Small intestine (tissue), 7 donors: ENCODE measurements around the gene NFIB. TPM values are rescaled to one million over a fixed set of nuclear protein-coding genes. Genes with fewer than 3 reads are reported as not detected.

Source experiments
- DNase-seq, 2 donors: peaks; one replicate each; pipeline versions ENCODE4 v3.0.0 to v3.0.0-alpha.2; 2013
- FAIRE-seq: peaks from 2 replicates; lab custom pipeline; 2012; peaks lifted over from hg19 to GRCh38; lab: Jason Lieb, UNC
- H3K27ac ChIP-seq, 3 donors: one replicate each; pipeline ENCODE4 v1.5.1; 2013; ENCODE audit warnings: low read length in 2 of 3, mild to moderate bottlenecking in 2 of 3, control low read depth in 1 of 3, inconsistent platforms in 1 of 3, low read depth in 1 of 3, moderate library complexity in 1 of 3
- H3K27me3 ChIP-seq, 3 donors: one replicate each; pipeline ENCODE4 v1.6.1; 2013; ENCODE audit warnings: low read length in 3 of 3, inconsistent platforms in 1 of 3; ENCODE audit not compliant: control insufficient read depth in 3 of 3, insufficient read depth in 3 of 3
- H3K36me3 ChIP-seq, 3 donors: one replicate each; pipeline ENCODE4 v1.6.1; 2013; ENCODE audit warnings: low read length in 3 of 3, inconsistent platforms in 1 of 3, low read depth in 1 of 3, mild to moderate bottlenecking in 1 of 3, moderate library complexity in 1 of 3; ENCODE audit not compliant: control insufficient read depth in 3 of 3, insufficient read depth in 2 of 3
- H3K4me1 ChIP-seq, 3 donors: one replicate each; pipeline ENCODE4 v1.6.1; 2013; ENCODE audit warnings: low read length in 2 of 3, inconsistent platforms in 1 of 3, low read depth in 1 of 3, mild to moderate bottlenecking in 1 of 3, moderate library complexity in 1 of 3; ENCODE audit not compliant: control insufficient read depth in 3 of 3, insufficient read depth in 2 of 3
- H3K4me3 ChIP-seq, 3 donors: one replicate each; pipeline ENCODE4 v1.5.1; 2013; ENCODE audit warnings: low read length in 3 of 3, control low read depth in 1 of 3, inconsistent platforms in 1 of 3, low read depth in 1 of 3, mild to moderate bottlenecking in 1 of 3, moderate library complexity in 1 of 3
- H3K9me3 ChIP-seq, 2 donors: one replicate each; pipeline ENCODE4 v1.6.1; 2013; ENCODE audit warnings: low read depth in 1 of 2, low read length in 1 of 2; ENCODE audit not compliant: control insufficient read depth in 2 of 2, insufficient read depth in 1 of 2
- WGBS, 3 donors: extraction: QIAGEN DNeasy Blood & Tissue Kit; methylation state at CpG; one replicate each; pipeline ENCODE4 v1.1.7; 2013; 5-methylcytosine and 5-hydroxymethylcytosine counted together
- polyA plus RNA-seq, 4 donors: library from polyadenylated mRNA; stranded (reverse) in 3 of 4; unstranded in 1 of 4; fragments of 200-250 nt in 3 of 4; fragments of 120-200 nt in 1 of 4; gene quantifications; one replicate each; pipeline versions ENCODE4 v1.2.1 to v1.2.3, GENCODE V29; 2013
- donor health status: healthy with polysubstance abuse.
- donor health status: control.
- donor health status: control.
- donor health status: Bipolar disorder and iron deficiency.
- donor health status: healthy.

NFIB gene
- polyA plus RNA-seq, 4 donors = 5.1 to 15.9 (median 9.5) TPM

DNA sequence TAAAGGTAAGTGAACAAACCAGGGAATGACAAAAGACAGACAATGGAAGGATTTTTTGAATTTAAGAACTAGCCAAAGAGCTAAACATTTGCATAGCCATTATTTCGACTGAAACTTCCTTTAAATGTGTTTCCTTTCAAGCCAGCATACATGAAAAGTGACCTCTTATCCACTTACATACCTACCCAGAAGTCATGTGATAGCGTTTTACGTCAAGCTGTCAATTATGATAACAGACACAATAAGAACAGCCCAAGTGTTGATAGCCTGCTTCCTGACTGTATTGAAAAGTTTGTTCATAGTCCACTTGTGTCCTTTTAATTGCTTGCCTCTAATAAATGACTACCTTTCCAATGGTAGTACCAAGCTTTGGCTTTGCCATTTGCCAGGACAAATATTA, 206.0 kb downstream of the NFIB start:
- peaks cover 0 to 2% (median 0%) of the 10 kb centered on the region in 3 donors for H3K4me1 ChIP-seq
- WGBS, 3 donors = 9 to 45% (median 32%) methylated on average over 3 of the region's 3 CpGs
- H3K4me3 ChIP-seq = no peak overlapping the region
- no peaks in the 10 kb centered on the region for H3K9me3 ChIP-seq
- peak overlapping the region in 1 of 3 donors; percentile 43 for H3K27ac ChIP-seq
- H3K27me3 ChIP-seq = no peaks in the 10 kb centered on the region
- FAIRE-seq (peak; percentile 76), DNase-seq (peak; percentile 75 to 94)
- peaks cover 0 to 2% (median 0%) of the 10 kb centered on the region in 3 donors for H3K36me3 ChIP-seq

DNA sequence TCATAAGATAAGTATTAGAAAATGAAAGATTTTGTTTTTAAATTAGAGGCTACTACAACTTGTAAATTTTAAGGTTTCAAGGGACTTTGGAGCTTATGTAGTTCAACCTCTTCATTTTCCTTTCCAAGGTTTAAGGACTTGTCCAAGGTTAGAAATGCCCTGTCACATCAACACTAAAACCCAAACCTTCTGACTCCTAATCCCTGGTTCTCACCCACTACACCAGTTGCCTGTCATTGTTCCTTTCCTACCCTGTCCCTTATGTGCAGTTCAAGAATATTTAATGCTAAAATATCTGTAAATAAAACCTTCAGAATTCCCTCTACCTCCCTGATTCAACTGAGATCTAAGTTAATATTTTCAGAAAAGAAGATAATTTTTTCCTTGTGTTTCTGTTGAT, 206.4 kb downstream of the NFIB start:
- H3K27me3 ChIP-seq = no peaks in the 10 kb centered on the region
- H3K4me1 ChIP-seq = peaks cover 0 to 2% (median 0%) of the 10 kb centered on the region in 3 donors
- no peak for FAIRE-seq
- H3K27ac ChIP-seq = peak overlapping the region; percentile 16 to 43 (median 32)
- H3K9me3 ChIP-seq = no peaks in the 10 kb centered on the region
- H3K36me3 ChIP-seq = no peaks in the 10 kb centered on the region
- H3K4me3 ChIP-seq = no peak overlapping the region
- DNase-seq = no peak

DNA sequence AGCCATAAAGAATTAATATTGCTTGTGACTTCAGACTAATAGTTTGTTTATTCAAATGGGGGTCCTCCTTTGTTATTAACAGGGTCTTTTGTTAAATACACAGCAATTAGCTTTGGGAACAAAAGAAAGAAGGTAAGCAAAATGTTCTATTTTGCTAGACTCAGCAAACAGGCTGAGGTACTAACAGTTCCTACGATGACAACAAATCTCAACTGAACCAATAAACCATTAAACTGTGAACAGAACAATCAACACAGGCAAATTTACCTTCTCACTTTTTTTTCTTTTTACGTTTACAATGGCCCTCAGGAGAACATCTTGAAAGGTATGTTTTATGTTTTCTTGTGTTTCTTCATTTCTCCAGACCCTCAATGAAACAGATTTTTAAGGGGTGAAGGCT, 207.2 kb downstream of the NFIB start:
- Histone ChIP-seq H3K4me1 (peaks cover 0 to 2% (median 0%) of the 10 kb centered on the region in 3 donors), H3K27ac (no peak overlapping the region), H3K36me3 (no peaks in the 10 kb centered on the region), H3K27me3 (no peaks in the 10 kb centered on the region), H3K9me3 (no peaks in the 10 kb centered on the region), H3K4me3 (no peak overlapping the region)
- FAIRE-seq = no peak
- WGBS, 3 donors = 73 to 89% (median 75%) methylated on average over 2 of the region's 2 CpGs
- no peak for DNase-seq

DNA sequence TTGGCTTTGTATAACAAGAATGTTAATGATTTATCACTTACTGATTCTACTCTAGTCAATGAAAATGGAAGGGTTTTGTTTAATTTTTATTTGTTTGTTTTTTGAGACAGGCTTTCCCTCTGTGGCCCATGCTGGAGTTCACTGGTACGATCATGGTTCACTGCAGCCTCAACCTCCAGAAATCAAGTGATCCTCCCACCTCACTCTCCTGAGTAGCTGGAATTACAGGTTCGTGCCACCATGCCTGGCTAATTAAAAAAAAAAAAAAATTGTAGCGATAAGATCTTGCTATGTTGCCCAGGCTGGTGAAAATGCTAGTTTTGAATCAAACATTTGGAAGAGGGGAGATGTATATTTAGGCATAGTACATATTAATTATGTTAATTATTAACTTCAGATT, 209.4 kb downstream of the NFIB start:
- no peaks in the 10 kb centered on the region for H3K9me3 ChIP-seq
- WGBS, 3 donors = 90 to 92% (median 91%) methylated on average over 3 of the region's 3 CpGs
- H3K4me3 ChIP-seq = no peak overlapping the region
- DNase-seq (no peak), FAIRE-seq (no peak)
- H3K36me3 ChIP-seq = no peaks in the 10 kb centered on the region
- no peaks in the 10 kb centered on the region for H3K27me3 ChIP-seq
- H3K4me1 ChIP-seq = peaks cover 0 to 2% (median 0%) of the 10 kb centered on the region in 3 donors
- H3K27ac ChIP-seq = no peak overlapping the region

DNA sequence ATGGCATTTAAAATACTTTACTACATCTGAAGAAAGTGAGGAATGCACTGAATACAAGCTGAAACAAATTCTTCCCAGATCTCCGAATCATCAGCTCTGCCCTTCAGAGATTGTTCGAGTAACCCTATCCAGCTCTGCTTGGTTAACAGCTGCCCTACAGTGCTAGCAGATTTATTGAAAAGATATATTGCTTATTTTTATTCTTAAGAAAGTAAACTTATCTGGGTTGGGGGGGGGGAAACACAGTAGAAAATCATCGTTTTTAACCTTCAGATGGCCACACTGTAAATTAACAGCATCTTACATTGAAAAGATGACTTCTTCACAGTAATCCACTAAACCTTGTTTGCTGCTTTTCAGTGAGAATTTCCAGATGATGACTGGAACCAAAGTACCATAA, 210.8 kb downstream of the NFIB start:
- Histone ChIP-seq H3K9me3 (no peaks in the 10 kb centered on the region), H3K27ac (no peak overlapping the region), H3K4me3 (no peak overlapping the region), H3K4me1 (peaks cover 0 to 4% (median 2%) of the 10 kb centered on the region in 3 donors), H3K27me3 (no peaks in the 10 kb centered on the region), H3K36me3 (no peaks in the 10 kb centered on the region)
- whole genome bisulfite sequencing, 3 donors = 55 to 82% (median 73%) methylated on average over 3 of the region's 3 CpGs
- DNase-seq (no peak), FAIRE-seq (no peak)

DNA sequence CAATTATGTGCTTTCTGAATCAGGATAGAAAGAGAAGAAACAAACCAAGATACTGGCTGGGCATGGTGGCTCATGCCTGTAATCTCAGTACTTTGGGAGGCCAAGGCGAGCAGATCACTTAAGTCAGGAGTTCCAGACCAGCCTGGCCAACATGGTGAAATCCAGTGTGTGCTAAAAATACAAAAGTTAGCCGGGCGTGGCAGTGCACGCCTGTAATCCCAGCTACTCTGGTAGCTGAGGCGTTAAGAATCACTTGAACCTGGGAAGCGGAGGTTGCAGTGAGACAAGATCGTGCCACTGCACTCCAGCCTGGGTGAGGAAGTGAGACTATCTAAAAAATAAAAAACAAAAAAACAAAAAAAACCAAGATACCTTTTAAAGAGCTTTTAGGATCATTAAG, 214.2 kb downstream of the NFIB start:
- Histone ChIP-seq H3K36me3 (peaks cover 0 to 2% (median 0%) of the 10 kb centered on the region in 3 donors), H3K27ac (no peak overlapping the region), H3K4me3 (no peak overlapping the region), H3K4me1 (peaks cover 0 to 7% (median 3%) of the 10 kb centered on the region in 3 donors), H3K9me3 (no peaks in the 10 kb centered on the region), H3K27me3 (no peaks in the 10 kb centered on the region)
- 92 to 95% (median 94%) methylated on average over 7 of the region's 7 CpGs for WGBS, 3 donors
- DNase-seq = no peak
- FAIRE-seq = no peak

DNA sequence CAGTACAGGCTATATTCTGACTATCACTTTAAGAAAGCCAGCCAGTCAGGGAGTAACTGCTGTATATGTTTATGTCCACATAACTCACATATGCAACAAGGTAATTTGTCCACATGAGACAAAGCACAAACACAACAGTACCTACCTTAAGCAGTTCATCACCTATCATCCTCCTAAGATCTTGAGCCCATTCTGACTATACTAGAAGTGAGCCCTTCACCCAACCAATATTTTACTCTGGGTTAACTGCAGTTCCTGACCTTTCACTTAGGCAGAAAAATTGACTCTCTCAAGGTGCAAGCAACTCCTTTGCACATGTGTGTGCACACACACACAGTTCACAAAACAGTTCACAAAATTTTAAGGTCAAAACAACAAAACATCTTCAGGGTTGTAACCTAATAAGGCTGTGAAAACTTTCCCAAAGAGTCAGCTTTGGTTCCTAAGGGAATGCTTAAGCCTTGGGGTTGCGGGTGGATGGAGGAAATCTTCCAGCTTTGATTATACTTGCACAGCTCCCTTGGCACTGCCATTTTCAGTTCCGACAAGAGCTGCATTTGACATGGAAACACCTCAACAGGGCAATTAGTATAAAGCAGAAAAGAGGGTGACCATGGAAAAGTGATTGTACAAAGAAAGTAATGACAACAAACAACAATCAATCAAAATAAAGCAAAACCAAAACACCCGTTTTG, 215.3 kb downstream of the NFIB start:
- no peak for FAIRE-seq
- peaks cover 0 to 2% (median 0%) of the 10 kb centered on the region in 3 donors for H3K36me3 ChIP-seq
- 69 to 93% (median 84%) methylated on average over 3 of the region's 3 CpGs for WGBS, 3 donors
- peak overlapping the region in 2 of 3 donors; percentile 2 to 50 for H3K27ac ChIP-seq
- no peaks in the 10 kb centered on the region for H3K27me3 ChIP-seq
- peaks cover 0 to 7% (median 3%) of the 10 kb centered on the region in 3 donors for H3K4me1 ChIP-seq
- no peak overlapping the region for H3K4me3 ChIP-seq
- no peak for DNase-seq
- H3K9me3 ChIP-seq = no peaks in the 10 kb centered on the region

DNA sequence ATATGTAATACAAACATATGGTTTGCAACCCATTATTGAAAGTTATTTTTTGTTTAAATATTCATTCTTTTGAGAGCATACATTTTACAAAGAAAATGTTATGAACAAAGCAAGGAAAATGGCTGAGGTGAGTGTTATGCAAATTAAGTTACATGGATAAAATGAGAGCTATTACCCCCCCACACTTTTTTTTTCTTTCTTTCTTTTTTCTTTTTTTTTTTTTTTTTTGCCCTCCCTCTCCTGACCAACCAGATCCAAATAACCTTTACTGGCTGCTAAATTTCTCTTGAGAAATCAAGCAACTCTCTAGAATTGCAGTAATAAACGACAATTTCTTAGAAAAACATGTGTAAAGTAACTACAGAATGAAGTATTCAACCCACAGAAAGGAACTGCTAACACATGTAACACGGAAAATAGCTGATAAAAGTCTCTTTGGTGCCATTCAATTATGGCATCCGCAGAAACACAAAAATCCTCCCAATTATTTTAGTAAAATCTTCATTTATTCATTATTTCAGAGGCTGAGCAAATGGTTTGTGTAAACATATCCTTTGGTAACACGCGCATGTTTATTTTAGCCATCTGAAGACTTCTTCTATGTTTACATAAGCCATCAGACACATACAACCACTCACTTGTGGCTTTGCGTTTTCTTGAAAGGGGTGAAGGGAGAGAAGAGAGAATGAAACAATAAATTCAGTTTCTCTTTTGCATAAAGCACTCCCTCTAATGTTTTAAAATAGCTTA, 216.1 kb downstream of the NFIB start:
- Histone ChIP-seq H3K36me3 (peaks cover 0 to 3% (median 0%) of the 10 kb centered on the region in 3 donors), H3K27me3 (no peaks in the 10 kb centered on the region), H3K4me3 (no peak overlapping the region), H3K27ac (no peak overlapping the region), H3K9me3 (no peaks in the 10 kb centered on the region), H3K4me1 (peaks cover 0 to 7% (median 3%) of the 10 kb centered on the region in 3 donors)
- 47 to 86% (median 69%) methylated on average over 6 of the region's 6 CpGs for WGBS, 3 donors
- FAIRE-seq = no peak
- DNase-seq = no peak
